Measurements from ENCODE around the gene MDFI.
A peak's percentile ranks its signal among the peaks of the same experiment; 100 is the strongest.

Gene MDFI, protein sequence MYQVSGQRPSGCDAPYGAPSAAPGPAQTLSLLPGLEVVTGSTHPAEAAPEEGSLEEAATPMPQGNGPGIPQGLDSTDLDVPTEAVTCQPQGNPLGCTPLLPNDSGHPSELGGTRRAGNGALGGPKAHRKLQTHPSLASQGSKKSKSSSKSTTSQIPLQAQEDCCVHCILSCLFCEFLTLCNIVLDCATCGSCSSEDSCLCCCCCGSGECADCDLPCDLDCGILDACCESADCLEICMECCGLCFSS

DNA sequence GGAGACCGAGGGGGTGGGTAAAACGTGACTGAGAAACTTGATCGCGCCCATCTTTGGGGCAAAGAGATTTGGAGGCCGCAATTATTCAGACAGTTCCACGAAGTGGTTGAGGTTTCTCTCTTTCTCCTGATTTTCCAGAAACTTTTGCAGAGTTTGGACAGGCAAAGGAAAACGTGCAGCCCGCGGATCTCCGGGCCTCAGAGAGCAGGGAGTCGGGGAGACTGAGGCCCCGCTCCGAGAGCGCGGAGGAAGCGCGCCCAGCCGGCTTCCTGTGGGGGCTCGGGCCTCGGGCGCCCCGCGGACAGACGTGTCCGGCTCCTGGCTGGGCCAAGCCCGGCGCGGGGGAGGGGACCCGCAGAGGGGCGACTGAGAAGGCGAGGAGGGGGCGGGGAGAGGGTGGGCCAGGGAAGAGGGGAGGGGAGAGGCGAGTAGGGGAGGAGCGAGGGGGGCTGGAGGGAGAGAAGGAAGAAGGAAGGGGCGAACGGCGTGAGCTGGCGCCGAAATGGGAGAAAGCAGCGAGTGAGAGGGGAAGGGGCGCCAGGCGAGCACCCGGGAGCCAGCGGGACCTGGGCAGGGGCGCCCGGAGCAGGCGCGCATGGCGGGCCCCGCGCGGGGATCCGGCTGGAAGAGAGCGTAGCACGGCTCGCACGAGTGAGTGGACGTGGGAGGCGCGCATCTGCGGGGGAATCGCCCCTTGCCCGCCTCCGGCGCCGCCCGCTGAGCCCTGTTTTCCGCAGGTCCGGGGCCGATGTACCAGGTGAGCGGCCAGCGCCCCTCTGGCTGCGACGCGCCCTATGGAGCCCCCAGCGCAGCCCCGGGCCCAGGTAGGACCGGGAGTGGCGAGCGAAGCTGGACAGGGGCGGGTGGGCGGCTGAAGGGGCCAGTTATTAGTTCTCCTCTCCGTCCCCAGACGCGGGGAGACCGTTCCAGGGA is at the start of gene MDFI:
Gene MDFI (plus strand): TSS at position 467 of the 933 bp plus-strand sequence. CDS start 282 bp downstream, at position 749.
- Histone ChIP-seq H3K27me3 (no peaks in the 10 kb centered on the region), H3K9ac (peak within 1 kb of the TSS; percentile 97), H3K27ac (peak within 1 kb of the TSS; percentile 96), H3K9me3 (no peaks in the 10 kb centered on the region), H3K4me2 (peak within 1 kb of the TSS; percentile 92), H3K4me1 (peaks cover 89% of the 10 kb centered on the region), H3K36me3 (peaks cover 31% of the 10 kb centered on the region), H3K4me3 (peak within 1 kb of the TSS; percentile 97), H4K20me1 (peaks cover 41% of the 10 kb centered on the region)
- no peak for TF ChIP-seq Cebpa-rat (IDR thresholded peaks at IDR 0.05)

DNA sequence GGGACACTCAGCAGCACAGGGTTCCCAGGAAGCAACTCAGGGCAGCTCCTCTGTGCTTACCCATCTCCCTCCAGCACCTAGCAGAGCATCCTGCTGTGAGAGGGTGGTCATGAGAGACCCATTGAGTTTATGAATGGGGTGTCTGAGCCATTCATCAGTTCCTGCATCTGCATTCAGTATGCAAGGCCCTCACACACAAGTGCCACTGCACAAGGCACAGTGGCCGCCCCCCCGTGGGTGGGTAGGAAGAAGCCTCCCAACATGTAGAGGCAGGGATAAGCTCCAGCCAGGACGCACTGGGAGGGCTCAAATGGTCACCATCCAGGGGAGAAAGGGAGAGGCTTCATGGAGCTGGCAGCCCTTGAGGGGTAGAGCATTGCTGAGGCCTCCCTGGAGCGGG is 49.0 kb upstream of the MDFI start:
- H3K36me3 ChIP-seq = peaks cover 88% of the 10 kb centered on the region

DNA sequence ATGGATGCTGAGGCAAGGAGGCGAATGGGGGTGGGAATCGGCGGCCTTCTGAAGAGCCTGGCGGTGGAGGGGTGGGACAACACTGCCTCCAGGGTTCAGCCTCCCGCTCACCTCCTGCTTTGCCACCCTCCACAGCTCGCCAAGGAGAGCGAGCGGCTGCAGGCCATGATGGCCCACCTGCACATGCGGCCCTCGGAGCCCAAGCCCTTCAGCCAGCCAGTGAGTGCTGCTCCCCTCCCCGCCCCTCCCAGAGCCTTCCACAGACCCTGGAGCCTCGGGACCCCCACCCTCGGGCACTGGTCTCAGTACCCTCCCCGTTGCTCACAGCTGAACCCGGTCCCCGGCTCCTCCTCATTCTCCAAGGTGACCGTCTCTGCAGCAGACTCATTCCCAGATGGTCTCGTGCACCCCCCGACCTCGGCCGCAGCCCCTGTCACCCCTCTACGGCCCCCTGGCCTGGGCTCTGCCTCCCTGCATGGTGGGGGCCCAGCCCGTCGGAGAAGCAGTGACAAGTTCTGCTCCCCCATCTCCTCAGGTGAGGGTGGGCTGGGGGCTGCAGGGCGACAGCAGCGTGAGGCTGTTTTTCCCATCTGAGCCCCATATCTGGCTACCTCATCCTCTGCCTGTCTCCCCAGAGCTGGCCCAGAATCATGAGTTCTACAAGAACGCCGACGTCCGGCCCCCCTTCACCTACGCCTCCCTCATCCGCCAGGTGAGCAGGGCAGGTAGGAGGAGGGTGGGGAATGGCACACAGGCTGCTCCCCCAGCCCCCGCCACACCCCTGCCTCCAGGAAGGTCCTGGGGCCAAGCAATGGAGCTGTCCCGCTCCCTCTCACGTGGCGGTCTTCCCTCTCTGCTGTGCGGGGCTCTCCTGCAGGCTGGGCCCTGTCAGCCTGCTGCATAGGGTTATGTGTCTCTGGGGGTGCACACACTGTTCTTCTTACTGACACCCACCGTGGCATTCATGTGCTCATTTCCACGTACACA is 48.3 kb upstream of the MDFI start:
- Histone ChIP-seq H3K36me3 (peaks cover 88% of the 10 kb centered on the region), H3K4me1 (peaks cover 23% of the 10 kb centered on the region), H3K9ac (no peak overlapping the region), H3K9me3 (no peaks in the 10 kb centered on the region), H4K20me1 (peaks cover 35% of the 10 kb centered on the region), H3K4me2 (no peak overlapping the region), H3K4me3 (no peak overlapping the region), H3K27ac (no peak overlapping the region), H3K27me3 (no peaks in the 10 kb centered on the region)
- TF ChIP-seq Cebpa-rat (IDR thresholded peaks at IDR 0.05) = no peak

More for the DNA sequence above, 49.0 kb upstream of the MDFI start:
- H4K20me1 ChIP-seq = peaks cover 42% of the 10 kb centered on the region
- no peak overlapping the region for H3K4me2 ChIP-seq
- TF ChIP-seq Cebpa-rat (IDR thresholded peaks at IDR 0.05) = no peak
- no peak overlapping the region for H3K4me3 ChIP-seq
- H3K9ac ChIP-seq = no peak overlapping the region
- no peaks in the 10 kb centered on the region for H3K27me3 ChIP-seq
- peaks cover 31% of the 10 kb centered on the region for H3K4me1 ChIP-seq
- no peaks in the 10 kb centered on the region for H3K9me3 ChIP-seq
- H3K27ac ChIP-seq = no peak overlapping the region

DNA sequence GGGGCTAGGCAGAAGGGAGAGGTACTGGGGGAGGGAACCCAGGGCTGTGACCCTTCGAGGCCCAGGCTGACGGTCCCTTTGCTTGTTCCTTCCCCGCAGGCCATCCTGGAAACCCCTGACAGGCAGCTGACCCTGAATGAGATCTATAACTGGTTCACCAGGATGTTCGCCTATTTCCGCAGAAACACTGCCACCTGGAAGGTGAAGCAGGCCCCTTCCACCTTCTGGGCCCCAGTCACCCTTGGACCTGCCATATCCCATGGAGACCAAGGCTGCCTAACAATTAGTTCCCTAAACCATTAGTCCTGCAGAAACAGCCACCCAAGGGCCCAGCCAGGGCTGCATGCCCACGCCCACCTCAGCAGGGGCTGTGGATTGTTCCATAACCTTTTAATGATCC is 47.1 kb upstream of the MDFI start:
- Histone ChIP-seq H3K9me3 (no peaks in the 10 kb centered on the region), H3K4me2 (no peak overlapping the region)

DNA sequence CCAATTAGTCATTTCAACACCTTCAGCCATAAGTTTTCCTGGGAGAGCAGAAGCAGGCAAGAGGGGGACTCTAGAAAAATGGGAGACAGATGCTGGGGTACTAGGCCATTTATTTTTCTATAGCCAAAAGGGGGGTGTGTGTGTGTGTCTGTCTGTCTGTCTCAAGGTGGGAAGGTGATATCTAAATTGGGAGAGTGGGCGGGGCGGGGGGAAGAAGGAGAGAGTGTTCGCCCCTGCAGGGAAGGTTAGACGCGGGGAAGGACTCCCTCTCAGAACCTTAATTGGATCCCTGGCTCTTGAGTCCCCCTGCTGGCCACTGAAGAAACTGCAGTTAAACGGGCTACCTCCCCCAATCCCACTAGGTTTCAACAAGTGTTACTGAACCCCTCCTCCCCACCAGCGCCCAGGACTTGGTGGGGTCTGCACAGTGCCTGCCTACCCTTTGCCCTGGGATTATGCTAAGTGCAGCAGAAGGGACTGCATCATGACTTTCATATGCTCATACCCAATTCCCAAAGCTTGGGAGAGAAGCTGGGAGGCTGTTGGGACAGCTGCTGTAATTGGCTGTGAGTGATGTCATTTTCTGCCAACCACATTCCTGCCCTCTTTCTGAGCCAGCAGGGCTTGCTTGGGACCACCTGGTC is 46.3 kb upstream of the MDFI start:
- H3K4me2 ChIP-seq = no peak overlapping the region
- H3K4me3 ChIP-seq = no peak overlapping the region
- H3K36me3 ChIP-seq = peaks cover 97% of the 10 kb centered on the region
- H3K9ac ChIP-seq = no peak overlapping the region
- H3K9me3 ChIP-seq = no peaks in the 10 kb centered on the region
- H3K4me1 ChIP-seq = peaks cover 3% of the 10 kb centered on the region
- no peaks in the 10 kb centered on the region for H3K27me3 ChIP-seq
- no peak for TF ChIP-seq Cebpa-rat (IDR thresholded peaks at IDR 0.05)
- 0 out of 2 replicates have a peak, but pooled peaks cover 15% of the 10 kb centered on the region for H4K20me1 ChIP-seq
- no peak overlapping the region for H3K27ac ChIP-seq

More for the DNA sequence above, 47.1 kb upstream of the MDFI start:
- H3K36me3 ChIP-seq = peaks cover 88% of the 10 kb centered on the region
- no peak overlapping the region for H3K27ac ChIP-seq
- peaks cover 12% of the 10 kb centered on the region for H3K4me1 ChIP-seq
- H4K20me1 ChIP-seq = peaks cover 24% of the 10 kb centered on the region; the same call in 1 of the 2 replicates
- no peak overlapping the region for H3K9ac ChIP-seq
- no peaks in the 10 kb centered on the region for H3K27me3 ChIP-seq
- no peak overlapping the region for H3K4me3 ChIP-seq
- TF ChIP-seq Cebpa-rat (IDR thresholded peaks at IDR 0.05) = no peak

DNA sequence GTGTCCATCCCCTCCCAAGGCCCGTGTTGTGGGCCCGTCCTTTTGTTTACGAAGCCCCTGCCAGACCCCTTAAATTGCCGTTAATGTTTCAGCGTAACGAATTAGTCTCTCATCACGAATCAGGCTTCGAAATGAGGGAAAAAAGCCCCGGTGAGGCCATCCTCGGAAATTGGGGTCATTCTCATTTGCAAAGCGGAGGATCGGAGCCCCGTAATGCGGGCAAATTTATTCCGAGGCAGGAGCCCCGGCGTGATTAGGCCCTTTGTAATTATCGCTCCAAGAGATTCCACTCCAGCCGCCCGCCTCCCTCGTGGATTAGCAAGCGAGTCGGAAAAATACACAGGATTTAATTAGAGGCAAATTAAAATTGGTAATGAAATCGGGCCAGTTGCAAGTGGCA is 44.9 kb upstream of the MDFI start:
- no peak overlapping the region for H3K27ac ChIP-seq
- no peak overlapping the region for H3K4me3 ChIP-seq
- no peaks in the 10 kb centered on the region for H3K27me3 ChIP-seq
- H3K9ac ChIP-seq = no peak overlapping the region
- no peak overlapping the region for H3K4me2 ChIP-seq
- 0 out of 2 replicates have a peak, but pooled peaks cover 10% of the 10 kb centered on the region for H4K20me1 ChIP-seq
- H3K9me3 ChIP-seq = no peaks in the 10 kb centered on the region
- peaks cover 3% of the 10 kb centered on the region for H3K4me1 ChIP-seq
- no peak for TF ChIP-seq Cebpa-rat (IDR thresholded peaks at IDR 0.05)
- peaks cover 84% of the 10 kb centered on the region for H3K36me3 ChIP-seq

DNA sequence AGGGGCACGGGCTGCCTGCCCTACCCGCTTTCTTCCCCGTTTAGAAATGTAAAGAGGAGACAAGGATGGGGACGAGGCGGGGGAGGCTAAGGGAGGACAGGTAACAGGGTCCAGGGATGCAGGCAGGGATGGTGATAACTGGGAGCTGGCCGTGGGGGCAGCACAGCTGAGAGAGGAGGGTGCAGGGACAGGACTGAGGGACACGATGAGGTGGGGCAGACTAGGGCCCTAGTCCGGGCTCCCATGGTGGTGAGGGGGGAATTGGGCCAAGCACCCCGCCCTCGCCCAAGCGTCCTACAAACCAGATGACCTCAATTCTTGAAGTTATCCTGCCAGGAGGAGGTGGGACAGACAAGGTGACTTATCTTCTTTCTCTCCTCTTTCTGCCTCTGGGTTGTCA is 44.4 kb upstream of the MDFI start:
- Histone ChIP-seq H3K27ac (no peak overlapping the region), H4K20me1 (0 out of 2 replicates have a peak, but pooled peaks cover 10% of the 10 kb centered on the region), H3K36me3 (peaks cover 80% of the 10 kb centered on the region), H3K4me3 (no peak overlapping the region), H3K4me2 (no peak overlapping the region), H3K9ac (no peak overlapping the region), H3K4me1 (peaks cover 8% of the 10 kb centered on the region), H3K27me3 (no peaks in the 10 kb centered on the region), H3K9me3 (no peaks in the 10 kb centered on the region)
- no peak for TF ChIP-seq Cebpa-rat (IDR thresholded peaks at IDR 0.05)

DNA sequence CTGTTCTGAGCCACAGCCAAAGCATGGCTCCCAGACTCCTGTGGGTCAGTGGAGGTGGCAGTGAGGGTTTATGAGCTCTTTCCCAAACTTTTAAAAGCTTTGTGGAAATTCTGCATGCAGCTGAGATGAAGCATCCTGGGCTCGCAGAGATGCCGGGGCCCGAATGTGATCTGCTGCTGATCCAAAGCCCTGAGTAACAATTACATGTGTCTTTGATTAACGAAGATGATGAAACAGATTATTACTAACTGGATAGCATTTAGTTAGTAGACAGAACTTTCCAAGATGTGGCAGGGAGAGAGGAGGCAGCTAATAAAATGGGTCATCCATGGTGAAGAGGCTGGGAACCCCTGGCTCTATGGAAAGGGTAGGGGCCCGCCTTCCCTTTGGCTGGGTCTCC is 43.9 kb upstream of the MDFI start:
- TF ChIP-seq Cebpa-rat (IDR thresholded peaks at IDR 0.05) = no peak
- Histone ChIP-seq H3K27ac (no peak overlapping the region), H3K36me3 (peaks cover 75% of the 10 kb centered on the region), H3K27me3 (no peaks in the 10 kb centered on the region), H3K9me3 (no peaks in the 10 kb centered on the region), H3K4me2 (no peak overlapping the region), H3K4me3 (no peak overlapping the region), H3K4me1 (peaks cover 13% of the 10 kb centered on the region), H3K9ac (no peak overlapping the region), H4K20me1 (0 out of 2 replicates have a peak, but pooled peaks cover 10% of the 10 kb centered on the region)

DNA sequence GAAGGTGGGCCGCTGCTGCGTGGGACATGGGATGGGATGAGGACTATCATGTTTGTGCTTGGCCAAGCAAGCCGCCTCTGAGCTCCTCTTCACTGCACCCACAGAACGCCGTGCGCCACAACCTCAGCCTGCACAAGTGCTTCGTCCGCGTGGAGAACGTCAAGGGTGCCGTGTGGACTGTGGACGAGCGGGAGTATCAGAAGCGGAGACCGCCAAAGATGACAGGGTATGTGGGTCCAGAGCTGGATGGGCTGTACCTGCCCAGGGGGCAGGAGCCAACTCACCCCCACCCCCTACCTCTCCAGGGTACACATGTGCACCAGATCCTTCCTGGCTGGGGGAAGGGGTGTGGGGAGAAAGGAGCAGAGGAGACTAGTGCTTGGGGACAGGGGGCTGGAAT is 43.5 kb upstream of the MDFI start:
- no peak overlapping the region for H3K4me3 ChIP-seq
- no peaks in the 10 kb centered on the region for H3K9me3 ChIP-seq
- H3K9ac ChIP-seq = no peak overlapping the region
- no peak overlapping the region for H3K27ac ChIP-seq
- H3K36me3 ChIP-seq = peaks cover 70% of the 10 kb centered on the region
- peaks cover 17% of the 10 kb centered on the region for H3K4me1 ChIP-seq
- H3K27me3 ChIP-seq = no peaks in the 10 kb centered on the region
- H3K4me2 ChIP-seq = no peak overlapping the region
- H4K20me1 ChIP-seq = 0 out of 2 replicates have a peak, but pooled peaks cover 10% of the 10 kb centered on the region
- TF ChIP-seq Cebpa-rat (IDR thresholded peaks at IDR 0.05) = no peak

Measured in BLaER1 (cell line).